HCT116 (cell line): ENCODE results near the gene ADAM21. TPM values are rescaled to one million over a fixed set of nuclear protein-coding genes. Genes with fewer than 3 reads are reported as not detected.
"Not testable (repeated sequence)": the region's sequence is repeated elsewhere in the genome, so short reads cannot be mapped to it uniquely, and the experiment has no call there.

Source experiments
- ATAC-seq: fragments of 200-7000 bp; cut with Tn5 transposase; 2 replicates; pipeline ENCODE4 v1.9.1; 2020; ENCODE audit warnings: mild to moderate bottlenecking, moderate library complexity
- BruUV-seq: library from RNA; stranded (reverse); fragments of 400-500 nt; replicated peaks from 2 replicates; lab custom pipeline; 2021; lab: Mats Ljungman, UMichigan
- CTCF ChIA-PET: fragments of 300-600 bp; sonication (Branson Sonifier 250); formaldehyde crosslinking; loops from one replicate; lab custom pipeline; 2021; ENCODE audit warnings: antibody characterized with exemption; lab: Charles Lee
- POLR2A ChIA-PET: fragments of 300-600, 350-600 bp; sonication (Branson Sonifier 250); formaldehyde crosslinking; loops from one replicate; lab custom pipeline; 2021; ENCODE audit warnings: antibody characterized with exemption; lab: Charles Lee
- RAD21 ChIA-PET, 2 experiments: fragments of 300-600 bp; sonication (Branson Sonifier 250); formaldehyde crosslinking; loops; one replicate each; lab custom pipeline; 2023; ENCODE audit warnings: low total read pairs in 2 of 2; ENCODE audit not compliant: uncharacterized antibody in 2 of 2, unreplicated experiment in 2 of 2, low non-redundant PET in 1 of 2; lab: Charles Lee
- DNase-seq: peaks from one replicate; pipeline ENCODE4 v3.0.0-alpha.2; 2010; ENCODE audit warnings: low read depth, low spot score
- H2AFZ ChIP-seq: fragments of 200-600 bp; shearing (Covaris generic), sonication (generic); 2 replicates; pipeline ENCODE4 v1.6.1; 2017; ENCODE audit warnings: low read depth, mixed run types, mixed read lengths, antibody characterized with exemption, low read length; ENCODE audit not compliant: poor library complexity, severe bottlenecking
- H3K27ac ChIP-seq: 2 replicates; pipeline ENCODE4 v1.5.1; 2012; ENCODE audit warnings: low read depth, low read length
- H3K27me3 ChIP-seq: fragments of 200-600 bp; sonication (generic); 2 replicates; pipeline ENCODE4 v1.6.1; 2016; ENCODE audit warnings: mixed run types, low read length, mixed read lengths; ENCODE audit not compliant: insufficient read depth
- H3K36me3 ChIP-seq, 2 experiments: fragments of 200-500 bp in 1 of 2; fragments of 200-600 bp in 1 of 2; sonication (Bioruptor generic) in 1 of 2; sonication (generic) in 1 of 2; 2 replicates each; pipeline versions ENCODE4 v1.5.1 to v1.6.1; 2014 to 2016; ENCODE audit warnings: low read length in 2 of 2, inconsistent platforms in 1 of 2, mixed read lengths in 1 of 2, mixed run types in 1 of 2; ENCODE audit not compliant: insufficient read depth in 2 of 2, control insufficient read depth in 1 of 2
- H3K4me1 ChIP-seq, 2 experiments: fragments of 200-600 bp in 1 of 2; sonication (generic) in 1 of 2; 2 replicates each; pipeline versions ENCODE4 v1.5.1 to v1.6.1; 2012 to 2017; ENCODE audit warnings: low read length in 2 of 2, inconsistent platforms in 1 of 2, mild to moderate bottlenecking in 1 of 2, mixed read lengths in 1 of 2, mixed run types in 1 of 2, moderate library complexity in 1 of 2; ENCODE audit not compliant: insufficient read depth in 2 of 2, control insufficient read depth in 1 of 2
- H3K4me2 ChIP-seq: fragments of 200-600 bp; sonication (generic); 2 replicates; pipeline ENCODE4 v1.6.1; 2017; ENCODE audit warnings: mixed run types, low read length, mixed read lengths
- H3K4me3 ChIP-seq, 2 experiments: fragments of 200-600 bp in 1 of 2; sonication (generic) in 1 of 2; replicated peaks in 1 of 2; 2 replicates each; pipeline ENCODE4 v1.5.1; 2011 to 2016; ENCODE audit warnings: low read length in 2 of 2, control low read depth in 1 of 2, low read depth in 1 of 2, mild to moderate bottlenecking in 1 of 2, mixed read lengths in 1 of 2, mixed run types in 1 of 2
- H3K79me2 ChIP-seq: fragments of 200-600 bp; sonication (generic); 2 replicates; pipeline ENCODE4 v1.6.1; 2017; ENCODE audit warnings: mild to moderate bottlenecking, mixed run types, low read length, moderate library complexity, mixed read lengths; ENCODE audit not compliant: insufficient read depth
- H3K9ac ChIP-seq: fragments of 200-600 bp; sonication (generic); 2 replicates; pipeline ENCODE4 v1.6.1; 2016; ENCODE audit warnings: low read length, mixed read lengths
- H3K9me2 ChIP-seq: fragments of 200-600 bp; sonication (generic), shearing (Covaris generic); 2 replicates; pipeline ENCODE4 v1.6.1; 2017; ENCODE audit warnings: mixed run types, mild to moderate bottlenecking, moderate library complexity; ENCODE audit not compliant: insufficient read depth
- H3K9me3 ChIP-seq, 2 experiments: fragments of 200-500 bp in 1 of 2; fragments of 200-600 bp in 1 of 2; sonication (Bioruptor generic) in 1 of 2; sonication (generic) in 1 of 2; 2 replicates each; pipeline ENCODE4 v1.6.1; 2014 to 2017; ENCODE audit warnings: low read length in 2 of 2, mixed read lengths in 2 of 2, inconsistent platforms in 1 of 2, low read depth in 1 of 2, mild to moderate bottlenecking in 1 of 2, mixed run types in 1 of 2, moderate library complexity in 1 of 2; ENCODE audit not compliant: control insufficient read depth in 1 of 2, insufficient read depth in 1 of 2
- H4K20me1 ChIP-seq: fragments of 200-600 bp; sonication (generic), shearing (Covaris generic); 2 replicates; pipeline ENCODE4 v1.6.1; 2017; ENCODE audit warnings: mixed run types, mild to moderate bottlenecking, moderate library complexity; ENCODE audit not compliant: insufficient read depth
- CEBPB ChIP-seq: IDR thresholded peaks from 2 replicates; pipeline ENCODE4 v1.6.1; 2012; ENCODE audit warnings: low read depth
- ELF1 ChIP-seq: IDR thresholded peaks from 2 replicates; pipeline ENCODE4 v1.6.1; 2012; ENCODE audit warnings: low read depth, borderline replicate concordance
- EZH2 ChIP-seq: fragments of 200-600 bp; sonication (generic); IDR thresholded peaks from 2 replicates; pipeline ENCODE4 v1.6.1; 2017; ENCODE audit warnings: antibody characterized with exemption, mixed run types
- FOSL1 ChIP-seq: IDR thresholded peaks from 2 replicates; pipeline ENCODE4 v1.6.1; 2012; ENCODE audit warnings: low read depth
- POLR2A ChIP-seq: IDR thresholded peaks from 2 replicates; pipeline ENCODE4 v1.7.0; 2011; ENCODE audit warnings: borderline replicate concordance; ENCODE audit not compliant: insufficient read depth, insufficient read length; ENCODE audit errors: extremely low read depth
- RAD21 ChIP-seq: IDR thresholded peaks from 2 replicates; pipeline ENCODE4 v1.6.1; 2012; ENCODE audit warnings: low read depth, mild to moderate bottlenecking
- SIN3A ChIP-seq: IDR thresholded peaks from 2 replicates; pipeline ENCODE4 v1.6.1; 2012; ENCODE audit warnings: low read depth
- SRF ChIP-seq: IDR thresholded peaks from 2 replicates; pipeline ENCODE4 v1.6.1; 2012; ENCODE audit warnings: low read depth
- TCF7L2 ChIP-seq: IDR thresholded peaks from 2 replicates; pipeline ENCODE4 v1.7.0; 2011; ENCODE audit warnings: borderline replicate concordance, inconsistent platforms; ENCODE audit not compliant: insufficient read depth, insufficient read length; ENCODE audit errors: extremely low read depth
- YY1 ChIP-seq: IDR thresholded peaks from 2 replicates; pipeline ENCODE4 v1.6.1; 2011; ENCODE audit warnings: low read length, low read depth, moderate library complexity, mild to moderate bottlenecking; ENCODE audit not compliant: insufficient replicate concordance; ENCODE audit errors: extremely low read depth
- ZBTB33 ChIP-seq: IDR thresholded peaks from 2 replicates; pipeline ENCODE4 v1.6.1; 2011; ENCODE audit warnings: mild to moderate bottlenecking, low read length, moderate library complexity; ENCODE audit not compliant: insufficient replicate concordance; ENCODE audit errors: extremely low read depth
- ZFX ChIP-seq: fragments of 450-650 bp; IDR thresholded peaks from 2 replicates; pipeline ENCODE4 v1.6.1; 2017
- ZNF274 ChIP-seq: fragments of 200-500 bp; sonication (Bioruptor generic); IDR thresholded peaks from 2 replicates; pipeline ENCODE4 v1.6.1; 2014; ENCODE audit warnings: mild to moderate bottlenecking, low read depth, low read length, inconsistent platforms
- intact Hi-C: fragments of 100-400 bp; cut with micrococcal nuclease; formaldehyde crosslinking; loops from 2 replicates; pipeline ENCODE4 v1.10.0; 2022
- total RNA-seq: library from RNA; stranded (reverse); gene quantifications from one replicate; pipeline ENCODE4 v1.2.1, GENCODE V29; 2021; ENCODE audit not compliant: unreplicated experiment

Gene ADAM21
- total RNA-seq, 1 experiment from 2014 or later = 0.98 TPM

- CTCF ChIA-PET, H3K4me3 ChIP-seq, RAD21 ChIA-PET, H3K4me1 ChIP-seq, H4K20me1 ChIP-seq, H3K4me2 ChIP-seq, H3K79me2 ChIP-seq, H3K27ac ChIP-seq, H3K9ac ChIP-seq, H2AFZ ChIP-seq, ATAC-seq, BruUV-seq, DNase-seq, H3K36me3 ChIP-seq, H3K9me3 ChIP-seq, H3K27me3 ChIP-seq, H3K9me2 ChIP-seq, intact Hi-C loops, POLR2A ChIA-PET: not testable (repeated sequence)
Measured at GRCh38 chr14:70477356-70478105, 25.6 kb downstream of the ADAM21 start.

- Histone ChIP-seq H4K20me1 (no peaks in the 10 kb centered on the region), H3K9me2 (no peaks in the 10 kb centered on the region), H3K27me3 (no peaks in the 10 kb centered on the region), H3K27ac (no peak overlapping the region)
- TF ChIP-seq RAD21 (no peak), ZFX (no peak), EZH2 (no peak), TCF7L2 (no peak), SRF (no peak), ZNF274 (no peak), ZBTB33 (no peak), POLR2A (no peak), YY1 (no peak), ELF1 (no peak), CEBPB (no peak), SIN3A (no peak), FOSL1 (no peak)
- TF ChIP-seq, all 23 proteins: peak for 0
- H3K9me3 ChIP-seq = peaks cover 4 to 13% of the 10 kb centered on the region in 2 experiments; a peak in 2 of 4 replicates
- H3K79me2 ChIP-seq = no peaks in the 10 kb centered on the region
- intact Hi-C loops = no loop called here
- RAD21 ChIA-PET = no interaction called here
- no peaks in the 10 kb centered on the region for H3K36me3 ChIP-seq
- no TSS peak for BruUV-seq
- no peak overlapping the region for H3K4me3 ChIP-seq
- no peak for DNase-seq
- no peaks in the 10 kb centered on the region for H3K4me1 ChIP-seq
- POLR2A ChIA-PET = no interaction called here
- ATAC-seq = no peak
- no peak overlapping the region for H3K4me2 ChIP-seq
- H2AFZ ChIP-seq = no peak overlapping the region
- H3K9ac ChIP-seq = no peak overlapping the region
- CTCF ChIA-PET = no interaction called here
Measured at GRCh38 chr14:70489579-70490200, 37.7 kb downstream of the ADAM21 start.
